NCI-H1436 treated with DMSO at 0.1 percent for 48 hours (cell line): ENCODE measurements around the gene DOCK7.
"Not testable (repeated sequence)": the region's sequence is repeated elsewhere in the genome, so short reads cannot be mapped to it uniquely, and the experiment has no call there.

Experiments
- DNase-seq: peaks from one replicate; lab custom pipeline; 2025; lab: John Stamatoyannopoulos, UW

The DOCK7 gene, protein sequence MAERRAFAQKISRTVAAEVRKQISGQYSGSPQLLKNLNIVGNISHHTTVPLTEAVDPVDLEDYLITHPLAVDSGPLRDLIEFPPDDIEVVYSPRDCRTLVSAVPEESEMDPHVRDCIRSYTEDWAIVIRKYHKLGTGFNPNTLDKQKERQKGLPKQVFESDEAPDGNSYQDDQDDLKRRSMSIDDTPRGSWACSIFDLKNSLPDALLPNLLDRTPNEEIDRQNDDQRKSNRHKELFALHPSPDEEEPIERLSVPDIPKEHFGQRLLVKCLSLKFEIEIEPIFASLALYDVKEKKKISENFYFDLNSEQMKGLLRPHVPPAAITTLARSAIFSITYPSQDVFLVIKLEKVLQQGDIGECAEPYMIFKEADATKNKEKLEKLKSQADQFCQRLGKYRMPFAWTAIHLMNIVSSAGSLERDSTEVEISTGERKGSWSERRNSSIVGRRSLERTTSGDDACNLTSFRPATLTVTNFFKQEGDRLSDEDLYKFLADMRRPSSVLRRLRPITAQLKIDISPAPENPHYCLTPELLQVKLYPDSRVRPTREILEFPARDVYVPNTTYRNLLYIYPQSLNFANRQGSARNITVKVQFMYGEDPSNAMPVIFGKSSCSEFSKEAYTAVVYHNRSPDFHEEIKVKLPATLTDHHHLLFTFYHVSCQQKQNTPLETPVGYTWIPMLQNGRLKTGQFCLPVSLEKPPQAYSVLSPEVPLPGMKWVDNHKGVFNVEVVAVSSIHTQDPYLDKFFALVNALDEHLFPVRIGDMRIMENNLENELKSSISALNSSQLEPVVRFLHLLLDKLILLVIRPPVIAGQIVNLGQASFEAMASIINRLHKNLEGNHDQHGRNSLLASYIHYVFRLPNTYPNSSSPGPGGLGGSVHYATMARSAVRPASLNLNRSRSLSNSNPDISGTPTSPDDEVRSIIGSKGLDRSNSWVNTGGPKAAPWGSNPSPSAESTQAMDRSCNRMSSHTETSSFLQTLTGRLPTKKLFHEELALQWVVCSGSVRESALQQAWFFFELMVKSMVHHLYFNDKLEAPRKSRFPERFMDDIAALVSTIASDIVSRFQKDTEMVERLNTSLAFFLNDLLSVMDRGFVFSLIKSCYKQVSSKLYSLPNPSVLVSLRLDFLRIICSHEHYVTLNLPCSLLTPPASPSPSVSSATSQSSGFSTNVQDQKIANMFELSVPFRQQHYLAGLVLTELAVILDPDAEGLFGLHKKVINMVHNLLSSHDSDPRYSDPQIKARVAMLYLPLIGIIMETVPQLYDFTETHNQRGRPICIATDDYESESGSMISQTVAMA (N-terminal part only)

DNA sequence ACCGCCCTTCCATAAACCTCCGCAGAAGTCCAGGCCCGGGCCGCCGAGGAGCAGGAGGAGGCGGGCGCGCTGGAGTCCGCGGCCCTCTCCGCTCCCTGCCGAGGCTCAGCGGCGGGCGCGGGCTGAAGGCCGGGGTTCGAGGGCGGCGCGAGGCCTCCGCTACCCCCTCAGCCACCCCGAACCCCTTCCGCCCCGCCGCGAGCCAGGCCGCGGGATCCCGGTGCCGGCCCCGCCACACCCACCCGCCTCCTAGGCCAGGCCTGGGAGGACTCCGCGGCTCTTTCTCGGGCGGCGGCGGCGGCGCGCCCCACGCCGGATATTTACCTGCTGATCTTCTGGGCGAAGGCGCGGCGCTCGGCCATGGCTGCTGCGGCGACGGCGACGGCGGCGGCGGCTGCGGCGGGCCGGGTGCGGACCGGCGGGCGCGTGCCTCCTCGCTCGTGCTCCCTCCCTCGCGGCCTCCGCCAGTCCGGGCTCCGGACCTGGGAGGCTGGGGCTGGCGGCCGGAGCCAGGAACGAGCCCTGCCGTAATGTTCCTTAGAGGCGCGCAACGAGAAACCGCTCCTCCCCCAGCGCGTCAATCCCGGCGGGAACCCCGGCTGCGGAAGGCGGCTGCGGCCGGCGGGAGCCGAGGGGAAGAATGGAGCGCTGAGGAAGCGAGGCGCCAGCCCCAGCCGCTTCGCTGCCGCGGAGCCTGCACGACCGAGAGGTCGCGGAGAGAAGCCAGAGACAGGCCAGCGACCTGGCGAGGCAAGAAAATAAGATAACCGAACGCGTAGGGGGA lies at the start of gene DOCK7:
Gene DOCK7, minus strand, starts transcription at position 484 of the 784 bp plus-strand sequence. Its CDS starts 122 bp downstream, at position 362.
- DNase-seq = no peak

DNA sequence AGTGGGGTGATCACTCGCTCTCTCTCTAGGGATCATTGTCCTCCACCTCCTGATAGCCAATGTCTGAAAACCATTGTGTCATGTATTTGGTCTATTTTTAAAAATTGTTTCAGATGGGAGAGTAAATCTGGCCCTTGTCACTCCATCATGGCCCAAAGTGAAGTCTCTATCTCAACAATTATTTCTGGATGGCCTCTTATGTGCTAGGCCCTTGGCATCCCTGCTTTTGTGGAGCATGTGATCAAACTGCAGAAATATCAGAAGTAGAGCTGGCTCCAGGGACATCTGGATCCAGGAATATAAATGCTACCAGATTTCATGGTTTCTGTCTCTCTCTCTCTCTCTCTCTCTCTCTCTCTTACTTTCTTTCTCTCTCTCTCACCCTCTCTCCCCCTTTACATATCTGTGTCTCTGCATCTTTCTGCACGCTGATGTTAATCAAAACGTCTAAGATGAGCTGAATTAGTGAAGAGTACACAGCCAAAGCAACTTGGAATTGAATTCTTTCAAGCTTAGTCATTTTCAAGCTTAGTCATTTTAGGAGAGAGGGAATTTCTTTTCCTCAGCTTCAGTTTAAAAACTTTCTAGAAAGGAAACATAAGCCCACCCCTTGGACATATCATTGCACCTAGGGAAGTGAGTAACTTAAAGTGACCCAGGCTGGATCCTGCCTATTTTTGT lies 47.4 kb upstream of the DOCK7 start:
- DNase-seq = no peak

DNA sequence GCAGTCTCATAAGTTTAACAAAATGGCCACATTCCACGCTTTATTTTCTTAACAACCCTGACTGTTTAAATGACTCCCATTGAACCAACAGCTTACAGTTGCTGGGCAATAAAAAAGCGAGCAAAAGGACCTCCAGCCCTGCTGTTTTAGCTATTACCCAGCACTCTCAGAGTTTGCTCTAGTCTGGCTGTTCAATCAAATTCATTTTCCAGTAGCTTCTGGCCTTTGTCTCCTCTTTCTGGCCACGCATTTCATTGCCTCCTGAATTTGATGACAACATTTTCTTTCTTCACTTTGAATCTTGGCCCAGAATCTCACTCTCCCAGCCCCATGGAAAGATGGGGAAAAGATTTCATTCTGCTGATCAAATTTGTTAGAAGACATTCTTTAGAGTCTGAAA lies 44.1 kb upstream of the DOCK7 start:
- no peak for DNase-seq

DNA sequence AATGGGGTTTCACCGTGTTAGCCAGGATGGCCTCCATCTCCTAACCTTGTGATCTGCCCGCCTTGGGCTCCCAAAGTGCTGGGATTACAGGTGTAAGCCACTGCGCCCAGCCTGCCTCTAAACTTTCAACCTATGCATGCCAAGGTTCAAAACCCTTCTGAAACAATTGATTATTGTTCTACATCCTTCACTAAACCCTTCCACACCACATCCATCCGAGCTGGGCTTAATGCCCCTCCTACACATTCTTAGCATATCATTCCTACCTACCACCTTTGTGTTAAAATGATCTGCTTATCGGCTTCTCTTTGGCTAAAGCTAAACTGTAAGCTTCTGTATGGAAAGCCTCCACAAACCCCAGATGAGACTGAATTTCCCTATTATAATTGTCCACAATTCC lies 40.8 kb upstream of the DOCK7 start:
- no peak for DNase-seq

DNA sequence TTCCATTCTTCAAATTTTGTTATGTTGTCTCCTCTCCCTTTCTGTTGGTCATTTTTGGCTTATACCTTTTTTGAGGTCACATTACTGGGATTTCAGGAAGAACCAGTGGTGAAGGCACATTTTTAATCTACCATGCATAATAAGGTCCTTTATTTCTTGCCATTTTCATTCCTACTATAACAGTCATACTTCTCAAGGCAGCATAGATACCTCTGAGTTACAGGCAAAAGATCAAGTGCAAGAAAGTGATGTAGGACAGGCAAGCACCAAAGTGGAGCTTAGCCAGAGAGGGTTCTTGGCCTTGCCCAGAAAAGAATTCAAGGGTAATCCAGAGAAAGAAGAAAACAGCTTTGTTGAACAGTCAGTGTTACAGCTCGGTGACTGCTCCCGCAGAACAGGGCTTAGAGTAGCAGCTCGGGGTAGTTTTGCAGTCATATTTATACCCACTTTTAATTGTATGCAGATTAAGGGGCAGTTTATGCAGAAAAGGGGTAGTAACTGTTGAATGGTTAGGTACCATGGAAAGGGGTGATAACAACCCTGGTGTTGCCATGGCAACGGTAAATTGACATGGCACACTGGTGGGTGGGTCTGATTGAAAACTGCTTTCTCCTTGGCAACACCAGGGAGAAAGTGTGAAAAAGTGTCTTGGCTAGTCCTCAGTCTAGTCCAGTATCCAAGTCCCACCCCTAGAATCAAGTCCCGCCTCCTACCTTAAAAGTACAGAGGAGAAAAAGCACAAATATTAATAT lies 39.6 kb upstream of the DOCK7 start:
- no peak for DNase-seq

DNA sequence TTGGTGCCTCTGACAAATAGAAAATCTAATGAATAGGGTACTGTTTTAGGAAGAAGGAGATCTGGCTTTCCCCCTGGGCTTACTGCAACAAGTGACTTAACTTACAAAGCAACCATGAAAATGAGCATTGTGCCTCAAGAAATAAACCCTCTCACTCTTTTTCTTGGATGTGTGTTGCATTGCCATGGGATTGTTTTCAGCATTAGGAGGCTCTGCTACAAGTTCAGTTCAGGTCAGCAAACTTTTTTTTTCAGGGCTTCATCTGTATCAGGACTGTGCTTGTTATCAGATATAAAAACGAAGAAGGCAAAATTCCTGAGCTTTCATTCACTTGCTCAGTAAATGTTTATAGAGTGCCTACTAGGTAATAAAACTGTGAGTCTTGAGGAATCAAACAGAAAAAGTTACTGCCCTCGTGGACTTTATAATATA lies 37.8 kb upstream of the DOCK7 start:
- DNase-seq = no peak

DNA sequence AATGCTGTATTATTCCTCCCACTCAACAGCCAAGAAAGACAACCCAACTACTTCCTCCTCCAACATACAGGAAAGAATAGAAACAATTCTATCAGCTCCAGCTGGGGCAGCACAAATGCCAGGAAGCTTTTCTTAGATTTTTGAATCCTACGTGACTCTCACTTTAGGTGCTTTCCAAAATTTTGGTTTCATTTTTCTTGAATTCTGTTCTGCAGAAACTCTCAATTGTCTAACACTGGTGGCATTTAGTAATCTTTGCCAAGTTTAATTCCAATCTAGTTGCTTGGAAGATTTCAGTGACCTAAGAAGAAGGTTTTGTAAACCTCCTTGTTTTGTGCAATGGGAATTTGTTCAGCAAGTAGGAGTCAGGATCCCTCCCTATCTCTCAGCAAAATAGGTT lies 37.1 kb upstream of the DOCK7 start:
- no peak for DNase-seq

DNA sequence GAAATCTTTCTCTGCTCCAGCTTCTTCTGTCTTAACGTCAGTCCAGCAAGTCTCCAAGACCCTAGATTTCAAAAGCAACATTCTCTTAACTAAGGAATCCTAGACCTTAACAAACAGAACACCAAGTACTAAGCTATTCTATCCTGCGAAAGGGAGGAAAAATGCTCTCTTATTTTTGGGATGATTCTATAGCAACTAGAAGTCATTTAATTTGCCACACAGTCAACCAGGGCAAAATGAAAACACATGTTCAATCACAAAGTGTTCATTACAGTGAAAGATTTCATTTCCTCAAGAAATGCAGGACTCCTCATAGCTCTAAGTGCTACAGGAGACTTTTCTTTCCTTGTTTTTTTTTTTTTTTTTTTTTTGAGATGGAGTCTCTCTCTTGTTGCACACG lies 36.2 kb upstream of the DOCK7 start:
- DNase-seq = no peak

DNA sequence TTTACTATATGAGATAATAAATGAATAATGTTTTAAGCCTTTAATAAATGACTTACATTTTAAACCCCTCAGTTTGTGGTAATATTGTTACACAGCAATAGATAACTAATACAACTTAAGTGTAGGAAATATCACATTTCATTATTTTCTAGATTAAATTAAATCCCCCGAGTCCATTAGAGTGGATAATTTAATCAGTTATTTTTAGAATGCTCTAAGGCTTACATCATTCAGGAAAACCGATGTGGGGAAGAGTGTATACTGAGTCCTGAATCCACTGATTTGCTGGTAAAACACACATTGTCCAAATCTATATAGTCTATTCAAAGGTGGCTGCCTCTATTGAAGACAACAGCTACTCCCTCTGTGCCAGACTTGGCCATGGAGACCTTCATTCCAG lies 35.7 kb upstream of the DOCK7 start:
- no peak for DNase-seq

DNA sequence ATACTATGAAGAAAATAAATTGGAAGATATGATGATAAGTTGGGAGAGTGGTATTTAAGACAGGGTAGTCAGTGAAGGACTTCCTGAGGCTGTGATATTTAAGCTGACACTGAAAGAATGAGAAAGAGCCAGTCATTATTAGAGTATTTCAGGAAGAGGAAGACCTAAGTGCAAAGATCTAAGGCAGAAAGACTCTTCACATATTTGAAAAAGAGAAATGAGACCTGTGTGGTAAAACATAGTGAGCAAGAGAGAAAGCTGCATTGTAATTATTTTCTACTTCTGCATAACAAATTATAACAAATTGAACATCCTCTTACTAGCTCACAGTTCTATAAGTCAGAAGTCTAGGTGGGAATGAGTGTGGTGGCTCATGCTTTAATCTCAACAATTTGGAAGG lies 34.6 kb upstream of the DOCK7 start:
- no peak for DNase-seq

DNA sequence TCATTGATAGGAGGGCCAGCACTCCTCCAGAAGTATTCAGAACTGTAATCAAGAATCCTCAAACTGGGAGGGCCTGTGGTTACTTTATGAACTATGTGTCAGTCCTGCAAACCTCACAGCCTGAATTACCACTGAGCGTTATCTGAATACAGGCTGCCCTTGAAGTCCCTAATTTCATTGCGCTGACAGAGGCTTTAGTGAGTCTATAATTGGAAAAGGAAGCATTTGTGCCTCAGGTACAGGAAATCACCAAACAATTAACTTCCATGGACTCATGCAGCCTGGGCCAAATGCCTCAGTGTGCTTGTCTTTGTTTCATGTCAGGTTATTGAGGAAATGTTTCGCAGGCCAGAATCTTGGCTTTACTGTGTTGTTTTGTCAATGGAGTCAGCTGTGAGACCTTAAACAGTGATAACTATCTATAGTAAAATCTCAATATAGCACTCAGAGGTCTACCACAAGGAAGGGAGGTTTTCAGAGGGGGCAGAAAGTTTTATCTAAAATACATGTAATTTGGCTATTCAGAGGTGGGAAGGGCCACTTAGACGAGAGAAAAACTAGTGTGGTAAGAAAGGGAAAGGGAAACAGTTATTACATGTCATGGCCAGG lies 32.9 kb upstream of the DOCK7 start:
- DNase-seq = no peak

DNA sequence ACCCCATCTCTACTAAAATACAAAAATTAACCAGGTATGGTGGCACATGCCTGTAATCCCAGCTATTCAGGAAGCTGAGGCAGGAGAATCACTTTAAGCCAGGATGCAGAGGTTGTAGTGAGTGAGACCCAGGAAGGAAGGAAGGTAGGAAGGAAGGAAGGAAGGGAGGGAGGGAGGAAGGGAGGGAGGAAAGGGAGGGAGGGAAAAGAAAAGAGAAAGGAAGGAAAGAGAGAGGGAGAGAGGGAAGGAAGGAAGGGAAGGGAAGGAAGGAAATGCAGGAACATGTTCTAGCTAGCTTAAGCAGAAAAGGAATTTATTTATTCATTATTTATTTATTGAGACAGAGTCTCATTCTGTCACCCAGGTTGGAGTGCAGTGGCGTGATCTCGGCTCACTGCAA lies 30.2 kb upstream of the DOCK7 start:
- not testable (repeated sequence) for DNase-seq

DNA sequence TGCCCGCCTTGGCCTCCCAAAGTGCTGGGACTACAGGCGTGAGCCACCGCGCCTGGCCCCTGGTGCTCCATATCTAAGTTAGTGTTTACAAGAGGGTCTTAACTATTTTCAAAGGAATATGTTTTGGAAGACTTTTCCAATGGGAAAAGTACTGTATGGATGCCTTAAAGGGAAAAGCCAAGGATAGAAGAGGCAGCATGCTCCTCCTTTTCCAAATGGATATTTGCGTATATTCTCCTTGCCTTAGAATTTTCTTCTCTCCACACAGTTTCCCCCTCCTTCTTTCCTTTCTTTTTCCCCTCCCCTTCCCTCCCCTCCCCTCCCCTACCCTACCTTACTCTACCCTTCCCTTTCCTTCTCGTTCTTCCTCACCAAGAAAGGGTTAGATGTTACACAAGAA lies 29.3 kb upstream of the DOCK7 start:
- DNase-seq = no peak

DNA sequence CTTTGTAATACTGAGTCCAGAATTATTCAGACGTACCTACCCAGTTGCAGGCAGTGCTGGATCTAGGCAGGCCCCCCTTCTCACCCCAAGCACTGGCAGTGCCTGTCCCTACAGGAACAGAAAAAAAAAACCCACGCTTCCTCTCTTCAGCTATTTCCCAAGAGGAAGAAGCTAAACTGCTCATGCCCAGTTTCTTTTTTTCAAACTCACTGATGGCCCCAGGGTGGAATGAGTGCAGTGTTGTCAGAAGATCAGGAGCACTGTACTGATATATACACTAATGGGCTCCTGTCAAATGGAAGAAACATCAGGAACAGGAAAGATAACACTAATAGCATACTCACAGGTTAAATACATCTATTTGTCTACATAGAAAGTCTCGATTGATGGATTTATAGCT lies 28.2 kb upstream of the DOCK7 start:
- no peak for DNase-seq

DNA sequence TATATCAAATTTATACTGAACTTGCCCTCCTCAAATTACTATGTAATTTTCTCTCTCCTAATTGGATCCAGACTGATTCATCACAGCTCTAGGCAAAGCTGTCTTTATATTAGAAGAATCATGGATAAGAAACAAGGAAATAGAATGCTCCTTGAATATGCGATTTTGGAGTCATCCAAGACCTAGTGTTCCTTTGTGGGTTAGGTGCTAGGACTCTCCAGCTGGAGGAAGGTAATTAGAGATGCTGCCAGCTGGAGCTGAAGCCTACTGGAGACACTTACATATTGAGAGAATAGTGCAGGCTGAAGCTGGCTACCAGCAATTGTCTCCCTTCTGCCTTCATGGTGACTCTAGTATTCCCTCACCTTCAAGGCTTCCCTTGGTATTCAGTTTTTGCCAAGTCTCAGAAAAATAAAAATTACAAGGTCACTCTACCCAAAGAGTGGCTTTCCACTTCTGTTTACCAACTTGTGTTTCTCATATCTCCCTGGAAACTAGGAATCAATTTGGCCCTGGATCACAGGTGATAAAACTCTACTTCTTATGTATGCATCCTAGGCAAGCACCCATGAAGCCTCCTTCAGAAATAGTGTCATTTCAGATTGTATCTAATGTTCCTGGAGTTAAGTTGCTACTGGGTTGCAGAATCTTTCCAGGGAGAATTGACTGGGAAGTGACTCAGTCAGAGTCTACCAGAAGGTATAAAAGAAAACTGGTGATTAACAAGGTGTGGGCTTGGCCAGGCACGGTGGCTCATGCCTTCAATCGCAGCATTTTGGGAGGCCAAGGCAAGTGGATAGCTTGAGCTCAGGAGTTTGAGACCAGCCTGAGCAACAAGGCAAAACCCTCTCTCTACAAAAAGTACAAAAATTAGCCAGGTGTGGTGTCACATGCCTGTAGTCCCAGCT lies 24.4 kb upstream of the DOCK7 start:
- DNase-seq = no peak

DNA sequence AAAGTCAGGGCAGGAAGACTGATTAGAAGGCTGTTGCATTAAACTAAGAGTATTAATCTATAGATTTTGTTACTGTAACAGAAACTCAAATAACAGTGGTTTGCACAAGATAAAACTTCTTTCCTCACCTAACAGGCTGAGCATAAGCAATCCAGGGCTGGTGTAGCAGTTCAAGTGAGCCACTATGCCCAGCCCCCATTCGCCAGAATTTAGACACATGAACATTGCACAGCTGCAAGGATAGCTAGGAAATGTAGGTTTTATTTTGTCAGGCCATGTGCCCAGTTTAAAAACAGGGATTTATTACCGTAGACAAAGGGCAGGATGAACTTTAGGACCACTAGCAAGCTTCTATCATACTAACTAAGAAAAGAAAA lies 19.5 kb upstream of the DOCK7 start:
- no peak for DNase-seq

DNA sequence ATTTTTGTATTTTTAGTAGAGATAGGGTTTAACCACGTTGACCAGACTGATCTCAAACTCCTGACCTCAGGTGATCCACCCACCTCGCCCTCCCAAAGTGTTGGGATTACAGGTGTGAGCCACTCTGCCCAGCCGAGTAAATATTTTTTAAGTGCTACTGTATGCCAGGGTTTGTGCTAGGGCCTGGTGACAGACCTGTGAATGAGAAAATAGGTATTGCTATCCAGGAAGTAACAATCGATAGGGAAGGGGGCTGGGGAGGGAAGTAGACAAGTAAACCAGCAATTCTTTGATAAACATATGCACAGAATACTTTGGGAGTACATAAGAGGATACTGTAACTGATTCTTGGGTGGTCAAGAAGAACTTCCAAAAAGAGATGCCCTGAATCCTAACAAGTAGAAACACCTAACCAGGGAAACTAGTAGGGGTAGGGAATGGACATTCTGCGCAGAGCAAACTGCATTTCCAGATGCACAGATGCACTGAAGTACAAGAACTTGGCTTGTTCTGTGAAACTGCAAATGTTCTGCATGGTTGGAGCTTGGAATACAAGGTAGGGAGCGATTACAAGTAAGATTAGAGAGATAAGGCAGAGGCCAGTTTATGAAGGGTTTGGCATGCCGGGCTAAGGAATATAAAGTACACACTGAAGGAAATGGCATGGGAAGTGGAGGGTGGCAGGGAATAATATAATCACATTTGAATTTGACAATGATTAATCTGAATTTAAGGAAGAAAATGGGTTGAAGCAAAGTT lies 19.0 kb upstream of the DOCK7 start:
- no peak for DNase-seq

DNA sequence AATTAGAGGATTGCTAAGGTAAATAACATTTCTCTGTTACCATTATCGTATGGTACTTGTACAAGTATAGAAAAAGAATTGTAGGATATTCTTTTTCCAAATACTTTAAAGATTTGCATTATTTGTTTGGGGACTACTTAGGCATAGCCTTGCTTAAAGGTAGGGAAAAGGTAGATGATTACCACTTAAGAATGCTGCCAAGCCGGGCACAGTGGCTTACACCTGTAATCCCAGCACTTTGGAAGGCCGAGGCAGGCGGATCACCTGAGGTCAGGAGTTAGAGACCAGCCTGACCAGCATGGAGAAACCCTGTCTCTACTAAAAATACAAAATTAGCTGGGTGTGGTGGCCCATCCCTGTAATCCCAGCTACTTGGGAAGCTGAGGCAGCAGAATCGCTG lies 10.0 kb upstream of the DOCK7 start:
- DNase-seq = not testable (repeated sequence)
